ENCODE measurements around the gene SLC7A9.
"Not testable (repeated sequence)": the region's sequence is repeated elsewhere in the genome, so short reads cannot be mapped to it uniquely, and the experiment has no call there.

The SLC7A9 gene

GRCh38 chr19:32823747-32824102, 45.8 kb downstream of the SLC7A9 start:
- no peak for DNase-seq

- DNase-seq = no peak
These were observed 46.4 kb downstream of the SLC7A9 start for GRCh38 chr19:32822916-32823746.

- no peak for DNase-seq
These were observed 49.9 kb downstream of the SLC7A9 start for GRCh38 chr19:32819419-32820400.

DNA sequence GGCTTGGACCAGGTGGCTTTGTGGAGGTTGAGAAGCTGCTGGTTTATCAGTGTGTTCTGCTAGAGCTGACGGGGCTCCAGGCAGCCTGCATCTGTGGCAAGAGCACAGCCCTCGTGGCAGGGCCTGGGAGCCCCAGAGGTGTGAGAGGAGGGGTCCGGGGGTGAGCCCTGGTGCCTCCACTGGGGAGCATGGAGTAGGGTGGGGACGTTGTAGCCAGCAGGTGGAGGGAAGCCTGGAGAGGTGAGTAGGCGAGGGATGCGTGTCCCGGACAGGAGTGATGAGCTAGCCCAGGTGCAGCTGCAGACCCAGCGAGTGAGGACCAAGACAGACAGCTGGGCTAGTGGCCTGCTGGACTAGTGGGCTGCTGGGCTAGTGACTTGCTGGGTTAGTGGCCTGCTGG, 51.0 kb downstream of the SLC7A9 start:
- no peak for DNase-seq

DNA sequence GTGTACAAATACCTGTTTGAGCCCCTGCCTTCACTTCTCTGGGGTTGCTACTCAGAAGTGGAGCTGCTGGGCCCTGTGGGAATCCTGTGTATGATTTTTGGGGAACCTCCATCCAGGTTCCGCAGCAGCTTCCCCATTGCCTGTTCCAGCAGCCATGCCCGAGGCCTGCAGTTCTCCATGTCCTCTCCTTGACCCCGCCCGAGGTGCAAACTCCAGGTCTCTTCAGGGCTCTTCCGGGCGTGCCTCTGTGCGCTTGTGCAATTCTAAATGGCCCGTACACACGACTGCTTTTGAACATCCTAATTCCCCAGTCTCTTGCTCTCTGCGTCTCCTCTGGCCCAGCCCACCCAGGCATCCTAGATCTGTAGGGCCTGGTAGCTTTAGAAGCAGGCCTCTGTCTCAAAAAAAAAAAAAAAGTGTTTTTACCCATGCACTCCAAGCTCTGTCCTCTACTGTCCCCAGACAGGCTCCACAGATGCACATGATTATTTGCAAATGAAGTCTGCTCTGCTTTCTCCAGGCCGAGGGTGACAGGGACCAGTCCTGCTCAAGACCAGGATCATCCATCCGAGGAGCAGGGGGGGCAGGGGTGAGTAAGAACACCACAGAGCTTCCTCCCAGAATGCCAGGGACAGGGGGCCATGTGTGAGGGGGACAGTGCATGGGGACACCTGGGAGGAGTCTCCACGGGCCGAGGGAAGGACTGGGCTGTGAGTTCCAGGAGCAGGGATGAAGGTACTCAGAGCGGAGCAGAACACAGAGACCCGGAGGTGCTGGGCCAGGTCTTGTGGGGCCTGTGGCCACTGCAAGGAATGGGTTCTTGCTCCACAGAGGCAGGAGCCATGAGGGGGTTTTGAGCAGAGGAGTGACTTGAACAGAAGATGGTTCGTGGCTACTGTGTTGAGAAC, 51.7 kb downstream of the SLC7A9 start:
- no peak for DNase-seq

GRCh38 chr19:32816555-32817099, 52.9 kb downstream of the SLC7A9 start:
- DNase-seq = no peak

DNA sequence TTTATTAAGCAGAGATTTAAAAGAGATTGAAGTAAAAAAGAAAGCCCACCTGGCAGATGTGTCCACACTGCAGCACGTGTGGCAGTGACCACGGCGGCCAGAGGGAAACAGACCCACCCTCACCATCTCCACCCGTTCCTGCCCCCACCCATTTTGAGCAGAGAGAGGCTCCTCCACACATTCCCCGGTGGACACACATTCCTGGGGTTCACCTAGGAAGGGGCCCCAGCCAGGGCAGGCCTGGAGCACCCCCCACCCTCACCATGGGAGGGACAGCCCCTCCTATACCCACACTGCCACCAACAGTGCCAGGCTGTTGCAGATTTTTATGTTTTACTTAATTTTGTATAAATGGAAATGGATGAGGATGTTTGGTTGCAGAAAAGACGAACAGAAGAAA, 54.9 kb downstream of the SLC7A9 start:
- DNase-seq = no peak

- DNase-seq = no peak
These were observed 55.6 kb downstream of the SLC7A9 start for GRCh38 chr19:32813862-32814425.

DNA sequence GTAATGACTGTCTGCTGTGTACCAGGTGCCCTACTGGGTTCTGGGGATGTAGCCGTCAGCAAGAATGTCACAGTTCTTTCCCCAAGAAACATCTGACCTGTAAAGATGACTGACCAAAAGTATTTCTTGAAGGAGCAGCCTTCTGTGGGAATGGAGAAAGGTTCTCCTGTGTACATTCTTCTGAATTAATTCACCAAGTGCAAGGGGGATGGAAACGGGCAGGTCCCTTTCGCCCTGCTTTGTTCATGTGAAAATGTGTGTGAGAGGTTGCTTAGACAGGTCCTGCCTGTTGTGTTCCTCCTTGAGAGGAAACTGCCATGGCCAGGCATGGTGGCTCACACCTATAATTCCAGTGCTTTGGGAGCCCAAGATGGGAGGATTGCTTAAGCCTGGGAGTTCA, 57.0 kb downstream of the SLC7A9 start:
- no peak for DNase-seq

GRCh38 chr19:32812036-32812435, 57.5 kb downstream of the SLC7A9 start:
- DNase-seq = no peak

GRCh38 chr19:32811151-32811550, 58.4 kb downstream of the SLC7A9 start:
- no peak for DNase-seq

DNA sequence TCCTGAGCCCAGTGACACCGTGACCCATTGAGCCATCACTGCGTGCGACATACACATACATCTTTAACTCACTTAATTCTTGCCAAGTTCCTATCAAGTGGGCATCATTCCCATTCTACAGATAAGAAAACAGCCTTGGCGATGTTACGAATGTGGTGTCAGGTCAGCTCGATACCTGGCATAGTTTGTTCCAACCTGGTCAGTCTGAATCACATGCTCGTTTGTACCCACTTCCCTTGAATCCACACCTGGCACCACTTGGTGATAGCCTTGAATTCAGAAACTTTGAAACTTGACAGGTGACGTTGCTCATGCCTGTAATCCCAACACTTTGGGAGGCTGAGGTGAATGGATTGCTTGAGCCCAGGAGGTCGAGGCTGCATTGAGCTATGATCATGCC, 59.1 kb downstream of the SLC7A9 start:
- DNase-seq = no peak

- DNase-seq = no peak
These were observed 59.8 kb downstream of the SLC7A9 start for GRCh38 chr19:32809754-32810153.

DNA sequence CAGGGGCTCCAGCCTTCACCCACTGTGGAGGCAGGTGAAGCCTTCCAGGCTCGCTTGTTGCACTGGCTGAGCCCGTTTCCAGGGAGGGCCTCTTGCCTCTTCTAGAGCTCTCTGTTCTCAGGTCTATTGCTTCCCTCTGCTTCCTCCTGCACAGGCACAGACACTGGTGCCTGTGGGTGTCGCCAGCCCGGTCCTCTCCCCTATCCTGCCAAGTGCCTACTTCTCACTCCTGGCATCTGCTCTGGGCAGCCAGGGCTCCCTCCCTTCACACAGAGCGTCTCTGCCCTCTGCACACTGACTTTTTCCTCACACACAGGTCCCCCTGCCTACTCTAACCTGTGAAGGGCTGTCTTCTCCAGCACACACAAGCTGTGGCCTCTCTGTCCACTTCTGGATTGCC, 60.3 kb downstream of the SLC7A9 start:
- no peak for DNase-seq

DNA sequence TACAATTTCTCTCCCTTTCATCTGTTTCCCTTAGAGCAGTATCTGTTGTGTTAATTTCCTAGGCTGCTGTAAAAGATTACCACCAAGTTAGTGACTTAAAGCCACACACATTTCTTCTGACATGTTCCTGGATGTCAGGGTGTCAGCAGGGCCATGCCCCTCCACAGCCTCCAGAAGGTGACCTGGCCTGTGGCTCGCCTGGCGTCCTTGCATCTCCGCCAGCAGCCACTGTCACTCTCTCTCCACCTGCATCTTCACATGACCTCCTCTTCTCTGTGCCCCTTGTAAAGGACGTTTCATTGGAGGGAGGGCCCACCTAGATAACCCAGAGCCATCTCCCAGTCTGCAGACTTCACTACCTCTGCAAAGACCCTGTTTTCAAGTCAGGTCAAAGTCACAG, 61.3 kb downstream of the SLC7A9 start:
- no peak for DNase-seq

GRCh38 chr19:32802840-32803239, 66.7 kb downstream of the SLC7A9 start:
- DNase-seq = no peak

- no peak for DNase-seq
These were observed 68.8 kb downstream of the SLC7A9 start for GRCh38 chr19:32800754-32801153.

GRCh38 chr19:32800191-32800590, 69.4 kb downstream of the SLC7A9 start:
- DNase-seq = no peak

DNA sequence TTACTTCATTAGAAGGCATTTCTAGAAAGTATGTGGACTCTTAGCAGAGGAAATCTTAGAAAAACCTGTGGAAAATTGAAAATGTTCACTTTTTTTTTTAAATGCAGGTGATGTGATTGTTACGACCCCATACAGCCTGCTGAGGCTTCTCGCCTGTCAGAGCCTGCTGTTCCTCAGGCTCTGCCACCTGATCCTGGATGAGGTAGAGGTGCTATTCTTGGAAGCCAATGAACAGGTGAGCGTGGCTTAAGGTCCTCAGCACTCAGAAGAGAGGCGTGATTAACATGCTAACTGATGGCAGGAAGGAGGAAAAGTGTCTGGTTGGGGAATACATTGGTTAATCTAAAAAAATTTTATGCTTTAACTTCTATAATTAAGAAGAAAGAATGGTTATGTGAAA, 71.4 kb downstream of the SLC7A9 start:
- DNase-seq = no peak

GRCh38 chr19:32789429-32789828, 80.1 kb downstream of the SLC7A9 start:
- no peak for DNase-seq

DNA sequence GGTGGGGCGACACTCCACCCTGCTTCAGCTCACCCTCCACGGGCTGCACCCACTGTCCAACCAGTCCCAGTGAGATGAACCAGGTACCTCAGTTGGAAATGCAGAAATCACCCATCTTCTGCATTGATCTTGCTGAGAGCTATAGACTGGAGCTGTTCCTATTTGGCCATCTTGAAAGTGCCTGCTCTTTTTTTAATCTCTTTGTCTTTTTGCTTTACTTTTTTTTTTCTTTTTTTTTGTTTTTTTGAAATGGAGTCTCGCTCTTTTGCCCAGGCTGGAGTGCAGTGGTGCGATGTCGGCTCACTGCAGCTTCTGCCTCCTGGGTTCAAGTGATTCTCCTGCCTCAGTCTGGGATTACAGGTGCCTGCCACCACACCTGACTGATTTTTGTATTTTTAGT, 81.7 kb downstream of the SLC7A9 start:
- DNase-seq = not testable (repeated sequence)

DNA sequence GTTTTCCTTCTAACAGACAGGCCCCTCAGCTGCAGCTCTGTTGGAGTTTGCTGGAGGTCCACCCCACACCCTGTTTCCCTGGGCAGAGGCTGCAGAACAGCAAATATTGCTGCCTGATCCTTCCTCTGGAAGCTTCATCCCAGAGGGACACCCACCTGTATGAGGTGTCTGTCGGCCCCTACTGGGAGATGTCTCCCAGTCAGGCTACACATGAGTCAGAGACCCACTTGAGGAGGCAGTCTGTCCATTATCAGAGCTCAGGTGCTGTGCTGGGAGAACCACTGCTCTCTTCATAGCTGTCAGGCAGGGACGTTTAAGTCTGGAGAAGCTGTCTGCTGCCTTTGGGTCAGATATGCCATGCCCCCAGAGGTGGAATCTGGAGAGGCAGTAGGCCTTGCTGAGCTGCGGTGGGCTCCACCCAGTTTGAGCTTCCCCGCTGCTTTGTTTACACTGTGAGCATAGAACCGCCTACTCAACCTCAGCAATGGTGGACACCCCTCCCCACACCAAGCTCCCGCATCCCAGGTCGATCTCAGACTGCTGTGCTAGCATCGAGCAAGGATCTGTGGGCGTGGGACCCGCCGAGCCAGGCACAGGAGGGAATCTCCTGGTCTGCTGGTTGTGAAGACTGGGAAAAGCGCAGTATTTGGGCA, 82.3 kb downstream of the SLC7A9 start:
- DNase-seq = not testable (repeated sequence)

Data from activated T-cell treated with anti-CD3 and anti-CD28 coated beads for 4 hours (primary cell).